ENCODE data around the gene EFCAB13. TPM values are rescaled to one million over a fixed set of nuclear protein-coding genes. Genes with fewer than 3 reads are reported as not detected.
"Not testable (repeated sequence)": the region's sequence is repeated elsewhere in the genome, so short reads cannot be mapped to it uniquely, and the experiment has no call there.

EFCAB13 gene
- total RNA-seq, 1 experiment from 2014 or later, result 1.6 TPM

DNA sequence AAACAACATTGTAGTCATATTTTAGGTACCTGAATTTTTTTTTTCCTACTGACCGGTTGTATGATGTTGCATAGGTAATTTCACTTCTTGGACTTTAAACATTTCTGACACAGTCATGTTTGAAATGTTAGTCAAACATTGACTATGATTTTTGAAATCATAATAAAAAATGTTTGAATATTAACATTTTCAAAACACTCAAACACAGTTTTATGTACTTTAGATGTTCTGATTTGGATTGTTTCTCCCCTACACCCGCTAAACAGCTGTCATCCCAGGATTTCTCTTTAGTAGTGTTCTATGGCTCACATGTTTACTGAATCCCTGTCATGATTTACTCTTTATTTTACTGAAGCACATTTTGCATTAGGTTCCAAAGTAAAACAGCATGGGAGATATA is 104.2 kb downstream of the EFCAB13 start:
- no peaks in the 10 kb centered on the region; a peak in 1 of 5 replicates for H3K9me3 Mint-ChIP-seq
- Histone ChIP-seq H3K9ac (ENCODE audit: extremely low read depth, insufficient read length, low read length) (no peak overlapping the region), H3K4ac (ENCODE audit: low read depth, low read length) (no peak overlapping the region), H3K4me2 (ENCODE audit: insufficient read depth, insufficient read length, low read length) (no peak overlapping the region), H2BK12ac (ENCODE audit: insufficient read length, low read depth, low read length) (no peak overlapping the region), H3K79me1 (ENCODE audit: insufficient read depth, low read depth, low read length, poor library complexity, severe bottlenecking) (no peaks in the 10 kb centered on the region), H3K18ac (ENCODE audit: insufficient read length, low read depth, low read length) (no peak overlapping the region), H2AFZ (ENCODE audit: low read length) (no peak overlapping the region), H4K5ac (ENCODE audit: insufficient read length, low read depth, low read length) (no peak overlapping the region), H3K9me3 (ENCODE audit: control insufficient read depth, low read depth, low read length) (no peaks in the 10 kb centered on the region), H2AK5ac (ENCODE audit: insufficient read length, low read length) (no peak overlapping the region), H3K27me3 (ENCODE audit: insufficient read depth, low read length) (no peaks in the 10 kb centered on the region; the same call in 1 of the 2 replicates), H3K23me2 (ENCODE audit: insufficient read length, low read depth, low read length, poor library complexity, severe bottlenecking) (peaks cover 3% of the 10 kb centered on the region), H2BK20ac (ENCODE audit: low read depth, low read length, poor library complexity, severe bottlenecking) (no peak overlapping the region), H4K91ac (ENCODE audit: insufficient read length, low read depth, low read length) (no peak overlapping the region), H2BK15ac (ENCODE audit: low read depth, low read length) (no peak overlapping the region), H3K27ac (ENCODE audit: insufficient read length, low read depth, low read length) (no peak overlapping the region), H4K20me1 (ENCODE audit: control insufficient read depth, insufficient read depth, insufficient read length) (no peaks in the 10 kb centered on the region), H3K56ac (ENCODE audit: insufficient read length, low read depth, low read length) (no peak overlapping the region), H4K8ac (replicated peaks; ENCODE audit: insufficient read length, low read depth, low read length) (no peak overlapping the region), H3K4me1 (ENCODE audit: insufficient read depth, low read length) (no peaks in the 10 kb centered on the region), H2BK5ac (ENCODE audit: insufficient read length, low read length) (no peak overlapping the region), H3K14ac (ENCODE audit: insufficient read depth, low read length) (no peak overlapping the region), H2BK120ac (ENCODE audit: low read depth, low read length, poor library complexity, severe bottlenecking) (no peak overlapping the region), H3K79me2 (ENCODE audit: insufficient read depth, low read length) (no peaks in the 10 kb centered on the region), H3T11ph (ENCODE audit: low read length) (no peak overlapping the region), H3K23ac (ENCODE audit: insufficient read length, low read depth, low read length) (no peak overlapping the region)
- peaks cover 0 to 3% (median 1%) of the 10 kb centered on the region in 3 experiments; a peak in 4 of 7 replicates for H3K36me3 Mint-ChIP-seq (ENCODE audit: insufficient read depth in 1 of 3, low read depth in 3 of 3)
- no CpG with 5 or more reads among the region's 2 CpGs for WGBS (ENCODE audit: extremely low coverage, insufficient read length, low lambda C conversion rate)
- DNase-seq, result no peak
- TF ChIP-seq, protein P1, sequence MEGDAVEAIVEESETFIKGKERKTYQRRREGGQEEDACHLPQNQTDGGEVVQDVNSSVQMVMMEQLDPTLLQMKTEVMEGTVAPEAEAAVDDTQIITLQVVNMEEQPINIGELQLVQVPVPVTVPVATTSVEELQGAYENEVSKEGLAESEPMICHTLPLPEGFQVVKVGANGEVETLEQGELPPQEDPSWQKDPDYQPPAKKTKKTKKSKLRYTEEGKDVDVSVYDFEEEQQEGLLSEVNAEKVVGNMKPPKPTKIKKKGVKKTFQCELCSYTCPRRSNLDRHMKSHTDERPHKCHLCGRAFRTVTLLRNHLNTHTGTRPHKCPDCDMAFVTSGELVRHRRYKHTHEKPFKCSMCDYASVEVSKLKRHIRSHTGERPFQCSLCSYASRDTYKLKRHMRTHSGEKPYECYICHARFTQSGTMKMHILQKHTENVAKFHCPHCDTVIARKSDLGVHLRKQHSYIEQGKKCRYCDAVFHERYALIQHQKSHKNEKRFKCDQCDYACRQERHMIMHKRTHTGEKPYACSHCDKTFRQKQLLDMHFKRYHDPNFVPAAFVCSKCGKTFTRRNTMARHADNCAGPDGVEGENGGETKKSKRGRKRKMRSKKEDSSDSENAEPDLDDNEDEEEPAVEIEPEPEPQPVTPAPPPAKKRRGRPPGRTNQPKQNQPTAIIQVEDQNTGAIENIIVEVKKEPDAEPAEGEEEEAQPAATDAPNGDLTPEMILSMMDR (conservative IDR thresholded peaks at IDR 0.05), result no peak
- H3K4me1 Mint-ChIP-seq, result 0 out of 4 replicates have a peak, but pooled peaks cover 0 to 2% of the 10 kb centered on the region in 2 experiments
- H3K27me3 Mint-ChIP-seq (ENCODE audit: low read depth), result peaks cover 27% of the 10 kb centered on the region
- H3K27ac Mint-ChIP-seq, result no peak overlapping the region
- no peak overlapping the region for H3K4me3 Mint-ChIP-seq

DNA sequence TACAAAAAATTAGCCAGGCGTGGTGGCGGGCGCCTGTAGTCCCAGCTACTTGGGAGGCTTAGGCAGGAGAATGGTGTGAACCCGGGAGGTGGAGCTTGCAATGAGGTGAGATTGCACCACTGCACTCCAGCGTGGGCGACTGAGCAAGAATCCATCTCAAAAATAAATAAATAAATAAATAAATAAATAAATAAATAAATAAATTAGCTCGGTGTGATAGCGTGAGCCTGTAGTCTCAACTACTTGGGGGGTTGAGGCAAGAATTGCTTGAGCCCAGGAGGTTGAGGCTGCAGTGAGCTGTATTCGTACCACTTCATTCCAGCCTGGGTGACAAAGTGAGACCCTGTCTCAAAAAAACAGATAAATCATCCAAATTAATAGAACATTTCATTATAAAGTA is 108.5 kb downstream of the EFCAB13 start:
- not testable (repeated sequence) for H3K79me1 ChIP-seq (ENCODE audit: insufficient read depth, low read depth, low read length, poor library complexity, severe bottlenecking); H3K4me1 Mint-ChIP-seq; H2BK15ac ChIP-seq (ENCODE audit: low read depth, low read length); H3K79me2 ChIP-seq (ENCODE audit: insufficient read depth, low read length); H4K20me1 ChIP-seq (ENCODE audit: control insufficient read depth, insufficient read depth, insufficient read length); H3K27me3 Mint-ChIP-seq (ENCODE audit: low read depth); H3K27me3 ChIP-seq (ENCODE audit: insufficient read depth, low read length); H3K4ac ChIP-seq (ENCODE audit: low read depth, low read length); H3K4me2 ChIP-seq (ENCODE audit: insufficient read depth, insufficient read length, low read length); H2BK5ac ChIP-seq (ENCODE audit: insufficient read length, low read length); H3K56ac ChIP-seq (ENCODE audit: insufficient read length, low read depth, low read length); H3K18ac ChIP-seq (ENCODE audit: insufficient read length, low read depth, low read length); H3K9me3 ChIP-seq (ENCODE audit: control insufficient read depth, low read depth, low read length); H3K23ac ChIP-seq (ENCODE audit: insufficient read length, low read depth, low read length); H3K14ac ChIP-seq (ENCODE audit: insufficient read depth, low read length); H4K8ac ChIP-seq (replicated peaks; ENCODE audit: insufficient read length, low read depth, low read length); H2AK5ac ChIP-seq (ENCODE audit: insufficient read length, low read length); H3K36me3 Mint-ChIP-seq (ENCODE audit: insufficient read depth in 1 of 3, low read depth in 3 of 3); H3K27ac Mint-ChIP-seq; H2BK12ac ChIP-seq (ENCODE audit: insufficient read length, low read depth, low read length); H3K27ac ChIP-seq (ENCODE audit: insufficient read length, low read depth, low read length); H3K9ac ChIP-seq (ENCODE audit: extremely low read depth, insufficient read length, low read length); H3K23me2 ChIP-seq (ENCODE audit: insufficient read length, low read depth, low read length, poor library complexity, severe bottlenecking); H2BK20ac ChIP-seq (ENCODE audit: low read depth, low read length, poor library complexity, severe bottlenecking); H4K5ac ChIP-seq (ENCODE audit: insufficient read length, low read depth, low read length); H2AFZ ChIP-seq (ENCODE audit: low read length); H3K4me1 ChIP-seq (ENCODE audit: insufficient read depth, low read length); H2BK120ac ChIP-seq (ENCODE audit: low read depth, low read length, poor library complexity, severe bottlenecking); H3T11ph ChIP-seq (ENCODE audit: low read length); DNase-seq; H3K4me3 Mint-ChIP-seq; H4K91ac ChIP-seq (ENCODE audit: insufficient read length, low read depth, low read length)
- no CpG with 5 or more reads among the region's 9 CpGs for WGBS (ENCODE audit: extremely low coverage, insufficient read length, low lambda C conversion rate)
- H3K9me3 Mint-ChIP-seq, result peaks cover 18 to 24% of the 10 kb centered on the region in 2 experiments

Data from H9 (cell line).